Esophagus muscularis mucosa (tissue), 3 donors: ENCODE results near the gene SLC2A13.

Experiments used
- CTCF ChIP-seq, 3 experiments: fragments of 200-600 bp in 2 of 3; fragments of 450-650 bp in 1 of 3; sonication (generic) in 2 of 3; IDR thresholded peaks; one replicate each; pipeline ENCODE4 v1.5.1; 2017 to 2019; ENCODE audit warnings: antibody characterized with exemption in 3 of 3, mild to moderate bottlenecking in 2 of 3, moderate library complexity in 1 of 3
- POLR2A ChIP-seq: fragments of 450-650 bp; IDR thresholded peaks from one replicate; pipeline ENCODE4 v1.6.1; 2017; ENCODE audit warnings: antibody characterized with exemption, moderate library complexity, mild to moderate bottlenecking, low read depth
- POLR2AphosphoS5 ChIP-seq, 2 donors: sonication (generic); formaldehyde crosslinking; IDR thresholded peaks; one replicate each; pipeline ENCODE4 v1.6.1; 2017; ENCODE audit warnings: antibody characterized with exemption in 2 of 2

- TF ChIP-seq CTCF (IDR thresholded peaks at IDR 0.05), result no peak
- no peak for TF ChIP-seq POLR2A
- TF ChIP-seq POLR2AphosphoS5 (IDR thresholded peaks at IDR 0.05), result no peak
These were observed 227.1 kb downstream of the SLC2A13 start for GRCh38 chr12:39878753-39879152.
